HCT116 (cell line): ENCODE results near the gene SUPT3H. TPM values are rescaled to one million over a fixed set of nuclear protein-coding genes. Genes with fewer than 3 reads are reported as not detected.

Experiments used
- ATAC-seq: fragments of 200-7000 bp; cut with Tn5 transposase; 2 replicates; pipeline ENCODE4 v1.9.1; 2020; ENCODE audit warnings: mild to moderate bottlenecking, moderate library complexity
- BruUV-seq: library from RNA; stranded (reverse); fragments of 400-500 nt; replicated peaks from 2 replicates; lab custom pipeline; 2021; lab: Mats Ljungman, UMichigan
- CTCF ChIA-PET: fragments of 300-600 bp; sonication (Branson Sonifier 250); formaldehyde crosslinking; loops from one replicate; lab custom pipeline; 2021; ENCODE audit warnings: antibody characterized with exemption; lab: Charles Lee
- POLR2A ChIA-PET: fragments of 300-600, 350-600 bp; sonication (Branson Sonifier 250); formaldehyde crosslinking; loops from one replicate; lab custom pipeline; 2021; ENCODE audit warnings: antibody characterized with exemption; lab: Charles Lee
- RAD21 ChIA-PET, 2 experiments: fragments of 300-600 bp; sonication (Branson Sonifier 250); formaldehyde crosslinking; loops; one replicate each; lab custom pipeline; 2023; ENCODE audit warnings: low total read pairs in 2 of 2; ENCODE audit not compliant: uncharacterized antibody in 2 of 2, unreplicated experiment in 2 of 2, low non-redundant PET in 1 of 2; lab: Charles Lee
- DNase-seq: peaks from one replicate; pipeline ENCODE4 v3.0.0-alpha.2; 2010; ENCODE audit warnings: low read depth, low spot score
- H2AFZ ChIP-seq: fragments of 200-600 bp; shearing (Covaris generic), sonication (generic); 2 replicates; pipeline ENCODE4 v1.6.1; 2017; ENCODE audit warnings: low read depth, mixed run types, mixed read lengths, antibody characterized with exemption, low read length; ENCODE audit not compliant: poor library complexity, severe bottlenecking
- H3K27ac ChIP-seq: 2 replicates; pipeline ENCODE4 v1.5.1; 2012; ENCODE audit warnings: low read depth, low read length
- H3K27me3 ChIP-seq: fragments of 200-600 bp; sonication (generic); 2 replicates; pipeline ENCODE4 v1.6.1; 2016; ENCODE audit warnings: mixed run types, low read length, mixed read lengths; ENCODE audit not compliant: insufficient read depth
- H3K36me3 ChIP-seq, 2 experiments: fragments of 200-500 bp in 1 of 2; fragments of 200-600 bp in 1 of 2; sonication (Bioruptor generic) in 1 of 2; sonication (generic) in 1 of 2; 2 replicates each; pipeline versions ENCODE4 v1.5.1 to v1.6.1; 2014 to 2016; ENCODE audit warnings: low read length in 2 of 2, inconsistent platforms in 1 of 2, mixed read lengths in 1 of 2, mixed run types in 1 of 2; ENCODE audit not compliant: insufficient read depth in 2 of 2, control insufficient read depth in 1 of 2
- H3K4me1 ChIP-seq, 2 experiments: fragments of 200-600 bp in 1 of 2; sonication (generic) in 1 of 2; 2 replicates each; pipeline versions ENCODE4 v1.5.1 to v1.6.1; 2012 to 2017; ENCODE audit warnings: low read length in 2 of 2, inconsistent platforms in 1 of 2, mild to moderate bottlenecking in 1 of 2, mixed read lengths in 1 of 2, mixed run types in 1 of 2, moderate library complexity in 1 of 2; ENCODE audit not compliant: insufficient read depth in 2 of 2, control insufficient read depth in 1 of 2
- H3K4me2 ChIP-seq: fragments of 200-600 bp; sonication (generic); 2 replicates; pipeline ENCODE4 v1.6.1; 2017; ENCODE audit warnings: mixed run types, low read length, mixed read lengths
- H3K4me3 ChIP-seq, 2 experiments: fragments of 200-600 bp in 1 of 2; sonication (generic) in 1 of 2; replicated peaks in 1 of 2; 2 replicates each; pipeline ENCODE4 v1.5.1; 2011 to 2016; ENCODE audit warnings: low read length in 2 of 2, control low read depth in 1 of 2, low read depth in 1 of 2, mild to moderate bottlenecking in 1 of 2, mixed read lengths in 1 of 2, mixed run types in 1 of 2
- H3K79me2 ChIP-seq: fragments of 200-600 bp; sonication (generic); 2 replicates; pipeline ENCODE4 v1.6.1; 2017; ENCODE audit warnings: mild to moderate bottlenecking, mixed run types, low read length, moderate library complexity, mixed read lengths; ENCODE audit not compliant: insufficient read depth
- H3K9ac ChIP-seq: fragments of 200-600 bp; sonication (generic); 2 replicates; pipeline ENCODE4 v1.6.1; 2016; ENCODE audit warnings: low read length, mixed read lengths
- H3K9me2 ChIP-seq: fragments of 200-600 bp; sonication (generic), shearing (Covaris generic); 2 replicates; pipeline ENCODE4 v1.6.1; 2017; ENCODE audit warnings: mixed run types, mild to moderate bottlenecking, moderate library complexity; ENCODE audit not compliant: insufficient read depth
- H3K9me3 ChIP-seq, 2 experiments: fragments of 200-500 bp in 1 of 2; fragments of 200-600 bp in 1 of 2; sonication (Bioruptor generic) in 1 of 2; sonication (generic) in 1 of 2; 2 replicates each; pipeline ENCODE4 v1.6.1; 2014 to 2017; ENCODE audit warnings: low read length in 2 of 2, mixed read lengths in 2 of 2, inconsistent platforms in 1 of 2, low read depth in 1 of 2, mild to moderate bottlenecking in 1 of 2, mixed run types in 1 of 2, moderate library complexity in 1 of 2; ENCODE audit not compliant: control insufficient read depth in 1 of 2, insufficient read depth in 1 of 2
- H4K20me1 ChIP-seq: fragments of 200-600 bp; sonication (generic), shearing (Covaris generic); 2 replicates; pipeline ENCODE4 v1.6.1; 2017; ENCODE audit warnings: mixed run types, mild to moderate bottlenecking, moderate library complexity; ENCODE audit not compliant: insufficient read depth
- ATF3 ChIP-seq: IDR thresholded peaks from 2 replicates; pipeline ENCODE4 v1.6.1; 2012
- CEBPB ChIP-seq: IDR thresholded peaks from 2 replicates; pipeline ENCODE4 v1.6.1; 2012; ENCODE audit warnings: low read depth
- EGR1 ChIP-seq: IDR thresholded peaks from 2 replicates; pipeline ENCODE4 v1.6.1; 2012; ENCODE audit warnings: low read depth
- EZH2 ChIP-seq: fragments of 200-600 bp; sonication (generic); IDR thresholded peaks from 2 replicates; pipeline ENCODE4 v1.6.1; 2017; ENCODE audit warnings: antibody characterized with exemption, mixed run types
- EZH2phosphoT487 ChIP-seq: fragments of 200-600 bp; IDR thresholded peaks from 2 replicates; pipeline ENCODE4 v1.6.1; 2018; ENCODE audit warnings: antibody characterized with exemption, borderline replicate concordance
- FOSL1 ChIP-seq: IDR thresholded peaks from 2 replicates; pipeline ENCODE4 v1.6.1; 2012; ENCODE audit warnings: low read depth
- JUND ChIP-seq: IDR thresholded peaks from 2 replicates; pipeline ENCODE4 v1.6.1; 2012
- MAX ChIP-seq: IDR thresholded peaks from 2 replicates; pipeline ENCODE4 v1.6.1; 2012
- POLR2A ChIP-seq: IDR thresholded peaks from 2 replicates; pipeline ENCODE4 v1.7.0; 2011; ENCODE audit warnings: borderline replicate concordance; ENCODE audit not compliant: insufficient read depth, insufficient read length; ENCODE audit errors: extremely low read depth
- POLR2AphosphoS5 ChIP-seq: IDR thresholded peaks from 2 replicates; pipeline ENCODE4 v1.6.1; 2011; ENCODE audit warnings: mild to moderate bottlenecking, low read depth, low read length, moderate library complexity
- SIN3A ChIP-seq: IDR thresholded peaks from 2 replicates; pipeline ENCODE4 v1.6.1; 2012; ENCODE audit warnings: low read depth
- SRF ChIP-seq: IDR thresholded peaks from 2 replicates; pipeline ENCODE4 v1.6.1; 2012; ENCODE audit warnings: low read depth
- YY1 ChIP-seq: IDR thresholded peaks from 2 replicates; pipeline ENCODE4 v1.6.1; 2011; ENCODE audit warnings: low read length, low read depth, moderate library complexity, mild to moderate bottlenecking; ENCODE audit not compliant: insufficient replicate concordance; ENCODE audit errors: extremely low read depth
- ZFX ChIP-seq: fragments of 450-650 bp; IDR thresholded peaks from 2 replicates; pipeline ENCODE4 v1.6.1; 2017
- ZNF274 ChIP-seq: fragments of 200-500 bp; sonication (Bioruptor generic); IDR thresholded peaks from 2 replicates; pipeline ENCODE4 v1.6.1; 2014; ENCODE audit warnings: mild to moderate bottlenecking, low read depth, low read length, inconsistent platforms
- intact Hi-C: fragments of 100-400 bp; cut with micrococcal nuclease; formaldehyde crosslinking; loops from 2 replicates; pipeline ENCODE4 v1.10.0; 2022
- total RNA-seq: library from RNA; stranded (reverse); gene quantifications from one replicate; pipeline ENCODE4 v1.2.1, GENCODE V29; 2021; ENCODE audit not compliant: unreplicated experiment

The SUPT3H gene
- total RNA-seq, 1 experiment from 2014 or later: 7.4 TPM

- ATAC-seq (no peak), DNase-seq (no peak)
- no peaks in the 10 kb centered on the region for H3K9me3 ChIP-seq
- POLR2A ChIA-PET: no interaction called here
- H3K79me2 ChIP-seq: no peaks in the 10 kb centered on the region
- intact Hi-C loops: no loop called here
- H4K20me1 ChIP-seq: no peaks in the 10 kb centered on the region
- no peaks in the 10 kb centered on the region for H3K36me3 ChIP-seq
- no peak overlapping the region for H3K27ac ChIP-seq
- TF ChIP-seq MAX: no peak
- TF ChIP-seq JUND: no peak
- TF ChIP-seq EZH2phosphoT487: no peak
- TF ChIP-seq CEBPB: no peak
- no peak for TF ChIP-seq SRF
- no peak for TF ChIP-seq POLR2AphosphoS5
- no peak for TF ChIP-seq FOSL1
- TF ChIP-seq POLR2A: no peak
- no peak for TF ChIP-seq YY1
- no peak for TF ChIP-seq ZNF274
- no peak for TF ChIP-seq SIN3A
- TF ChIP-seq EGR1: no peak
- TF ChIP-seq ATF3: no peak
- TF ChIP-seq EZH2: no peak
- no peak for TF ChIP-seq ZFX
- H3K9me2 ChIP-seq: no peaks in the 10 kb centered on the region
- H3K4me1 ChIP-seq: no peaks in the 10 kb centered on the region
- H3K4me3 ChIP-seq: no peak overlapping the region
- RAD21 ChIA-PET: no interaction called here
- H3K27me3 ChIP-seq: no peaks in the 10 kb centered on the region
- H2AFZ ChIP-seq: no peak overlapping the region
- H3K9ac ChIP-seq: no peak overlapping the region
- no peak overlapping the region for H3K4me2 ChIP-seq
- BruUV-seq: no TSS peak
- CTCF ChIA-PET: no interaction called here
Observed at GRCh38 chr6:45260696-45261095, 117.0 kb downstream of the SUPT3H start.
